ENCODE measurements around the gene CD8B2.
"Not testable (repeated sequence)": the region's sequence is repeated elsewhere in the genome, so short reads cannot be mapped to it uniquely, and the experiment has no call there.

The CD8B2 gene

GRCh38 chr2:106553321-106553720 is 66.2 kb downstream of the CD8B2 start:
- no peak for DNase-seq

DNA sequence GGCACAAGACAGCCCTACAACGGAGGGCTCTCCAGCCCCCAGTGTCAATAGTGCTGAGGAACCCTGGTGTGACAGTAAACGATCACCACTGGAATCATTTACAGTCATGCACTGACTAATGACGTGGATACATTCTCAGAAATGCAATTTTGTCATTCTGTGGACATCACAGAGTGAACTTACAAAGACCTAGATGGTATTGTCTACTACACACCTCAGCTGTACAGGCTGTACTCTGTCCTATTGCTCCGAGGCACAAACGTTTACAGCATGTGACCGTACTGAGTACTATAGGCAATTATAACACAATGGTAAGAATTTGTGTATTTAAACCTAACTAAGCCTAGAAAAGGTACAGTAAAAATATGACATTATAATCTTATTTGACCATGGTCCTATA is 67.2 kb downstream of the CD8B2 start:
- DNase-seq = no peak

GRCh38 chr2:106555053-106555452 is 67.9 kb downstream of the CD8B2 start:
- no peak for DNase-seq

- not testable (repeated sequence) for DNase-seq
These were observed 72.6 kb downstream of the CD8B2 start for GRCh38 chr2:106559786-106560185.

- DNase-seq = no peak
These were observed 73.6 kb downstream of the CD8B2 start for GRCh38 chr2:106560773-106561172.

DNA sequence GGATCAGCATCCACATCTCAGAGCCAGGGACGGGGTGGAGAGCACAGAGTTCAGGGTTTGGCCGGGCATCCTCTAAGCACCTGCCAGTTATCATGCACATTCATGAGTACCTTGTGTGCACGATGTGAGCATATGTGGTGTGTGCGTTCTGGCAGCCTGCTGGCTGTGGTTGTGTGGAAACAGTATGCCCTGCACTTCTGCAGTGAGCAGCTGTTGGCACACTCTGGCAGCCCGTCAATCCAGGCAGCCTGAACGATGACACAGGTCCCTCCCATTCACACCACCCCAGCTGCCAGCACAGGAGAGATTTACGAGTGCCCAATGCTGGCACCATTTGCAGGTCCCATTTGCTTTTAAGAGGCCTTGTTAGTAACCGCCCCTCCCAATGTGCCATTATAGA is 74.2 kb downstream of the CD8B2 start:
- DNase-seq = no peak

DNA sequence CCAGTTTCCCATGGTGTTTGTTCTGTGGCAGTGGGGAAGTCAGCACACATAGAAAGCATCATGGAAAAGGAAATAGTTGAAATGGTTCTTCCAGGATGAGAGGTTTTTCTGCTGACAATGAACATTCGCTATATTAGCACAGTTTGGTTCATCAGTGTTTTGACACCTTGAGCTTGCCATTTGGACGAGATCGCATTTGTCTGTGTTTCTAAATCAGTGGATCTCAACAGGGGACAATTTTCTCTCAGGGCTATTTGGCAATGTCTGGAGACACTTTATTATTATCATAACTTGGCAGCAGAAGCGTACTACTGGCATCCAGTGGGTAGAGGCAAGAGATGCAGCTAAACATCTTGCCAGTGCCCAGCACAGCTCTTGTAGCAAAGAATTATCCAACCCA is 74.6 kb downstream of the CD8B2 start:
- DNase-seq = no peak

GRCh38 chr2:106562268-106563186 is 75.4 kb downstream of the CD8B2 start:
- DNase-seq = no peak

DNA sequence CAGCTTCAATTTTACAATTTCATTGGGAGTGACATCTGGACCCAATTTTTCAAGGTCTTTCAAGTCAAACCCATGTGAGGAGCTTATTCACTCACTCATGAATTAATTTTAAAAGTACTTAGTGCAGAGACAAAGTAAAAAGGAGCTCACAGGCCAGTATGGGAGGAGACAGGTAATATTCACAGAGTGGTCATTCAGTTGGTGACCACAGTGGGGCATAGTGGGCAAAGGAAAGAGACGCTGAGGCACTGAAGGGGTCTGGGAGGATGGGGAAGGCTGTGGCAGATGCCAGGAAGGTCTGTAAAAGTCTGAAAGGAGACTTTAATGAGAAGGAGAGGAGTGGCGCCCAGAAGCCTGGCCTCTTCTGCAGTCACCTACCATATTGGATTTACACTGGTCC is 76.0 kb downstream of the CD8B2 start:
- DNase-seq = no peak

DNA sequence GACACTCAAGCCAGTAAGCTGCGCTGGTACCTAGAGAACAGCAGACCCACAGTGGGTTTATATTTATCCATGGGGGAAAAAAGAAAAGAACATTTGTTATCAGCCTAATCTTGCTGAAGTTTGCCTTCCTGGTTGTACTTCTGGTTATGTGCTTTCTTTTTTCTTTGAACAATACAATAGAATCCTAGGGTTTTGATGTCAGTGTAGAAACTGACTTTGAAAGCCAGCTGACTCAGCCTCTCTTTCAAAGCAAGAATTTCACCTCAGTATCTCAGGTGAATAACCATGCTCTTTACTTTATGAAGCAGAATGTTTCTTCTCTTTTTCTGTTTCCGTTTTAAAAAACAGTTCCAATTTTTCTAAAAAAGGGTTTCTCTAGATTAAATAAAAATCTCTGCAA is 78.4 kb downstream of the CD8B2 start:
- DNase-seq = no peak

DNA sequence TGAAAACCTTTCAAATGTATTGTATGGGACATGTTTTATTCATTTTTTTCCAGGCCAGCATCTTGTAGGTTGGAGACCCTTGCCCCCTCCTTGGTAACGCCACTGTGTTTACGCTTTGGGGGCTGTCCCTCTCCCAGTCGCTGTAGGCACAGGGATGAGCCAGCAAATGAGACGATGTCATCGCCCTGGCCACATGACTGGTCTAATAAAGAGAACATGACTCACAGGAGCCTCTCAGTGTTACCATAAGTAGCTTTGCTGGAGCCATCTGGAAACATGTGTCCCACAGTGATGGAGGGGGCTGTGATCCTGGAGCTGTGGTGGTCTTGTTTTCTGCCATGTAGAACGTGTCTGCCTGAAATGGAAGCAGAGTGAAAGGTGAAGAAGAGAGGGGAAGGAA is 78.9 kb downstream of the CD8B2 start:
- DNase-seq = no peak

GRCh38 chr2:106566484-106566883 is 79.3 kb downstream of the CD8B2 start:
- not testable (repeated sequence) for DNase-seq

- DNase-seq = no peak
These were observed 83.2 kb downstream of the CD8B2 start for GRCh38 chr2:106570316-106570715.
